HCT116 (cell line): Measurements from ENCODE around the gene OR2A42. TPM values are rescaled to one million over a fixed set of nuclear protein-coding genes. Genes with fewer than 3 reads are reported as not detected.
A peak's percentile ranks its signal among the peaks of the same experiment; 100 is the strongest.
"Not testable (repeated sequence)": the region's sequence is repeated elsewhere in the genome, so short reads cannot be mapped to it uniquely, and the experiment has no call there.

Experiments
- ATAC-seq: fragments of 200-7000 bp; cut with Tn5 transposase; 2 replicates; pipeline ENCODE4 v1.9.1; 2020; ENCODE audit warnings: mild to moderate bottlenecking, moderate library complexity
- BruUV-seq: library from RNA; stranded (reverse); fragments of 400-500 nt; replicated peaks from 2 replicates; lab custom pipeline; 2021; lab: Mats Ljungman, UMichigan
- CTCF ChIA-PET: fragments of 300-600 bp; sonication (Branson Sonifier 250); formaldehyde crosslinking; loops from one replicate; lab custom pipeline; 2021; ENCODE audit warnings: antibody characterized with exemption; lab: Charles Lee
- POLR2A ChIA-PET: fragments of 300-600, 350-600 bp; sonication (Branson Sonifier 250); formaldehyde crosslinking; loops from one replicate; lab custom pipeline; 2021; ENCODE audit warnings: antibody characterized with exemption; lab: Charles Lee
- RAD21 ChIA-PET, 2 experiments: fragments of 300-600 bp; sonication (Branson Sonifier 250); formaldehyde crosslinking; loops; one replicate each; lab custom pipeline; 2023; ENCODE audit warnings: low total read pairs in 2 of 2; ENCODE audit not compliant: uncharacterized antibody in 2 of 2, unreplicated experiment in 2 of 2, low non-redundant PET in 1 of 2; lab: Charles Lee
- DNase-seq: peaks from one replicate; pipeline ENCODE4 v3.0.0-alpha.2; 2010; ENCODE audit warnings: low read depth, low spot score
- H2AFZ ChIP-seq: fragments of 200-600 bp; shearing (Covaris generic), sonication (generic); 2 replicates; pipeline ENCODE4 v1.6.1; 2017; ENCODE audit warnings: low read depth, mixed run types, mixed read lengths, antibody characterized with exemption, low read length; ENCODE audit not compliant: poor library complexity, severe bottlenecking
- H3K27ac ChIP-seq: 2 replicates; pipeline ENCODE4 v1.5.1; 2012; ENCODE audit warnings: low read depth, low read length
- H3K27me3 ChIP-seq: fragments of 200-600 bp; sonication (generic); 2 replicates; pipeline ENCODE4 v1.6.1; 2016; ENCODE audit warnings: mixed run types, low read length, mixed read lengths; ENCODE audit not compliant: insufficient read depth
- H3K36me3 ChIP-seq, 2 experiments: fragments of 200-500 bp in 1 of 2; fragments of 200-600 bp in 1 of 2; sonication (Bioruptor generic) in 1 of 2; sonication (generic) in 1 of 2; 2 replicates each; pipeline versions ENCODE4 v1.5.1 to v1.6.1; 2014 to 2016; ENCODE audit warnings: low read length in 2 of 2, inconsistent platforms in 1 of 2, mixed read lengths in 1 of 2, mixed run types in 1 of 2; ENCODE audit not compliant: insufficient read depth in 2 of 2, control insufficient read depth in 1 of 2
- H3K4me1 ChIP-seq, 2 experiments: fragments of 200-600 bp in 1 of 2; sonication (generic) in 1 of 2; 2 replicates each; pipeline versions ENCODE4 v1.5.1 to v1.6.1; 2012 to 2017; ENCODE audit warnings: low read length in 2 of 2, inconsistent platforms in 1 of 2, mild to moderate bottlenecking in 1 of 2, mixed read lengths in 1 of 2, mixed run types in 1 of 2, moderate library complexity in 1 of 2; ENCODE audit not compliant: insufficient read depth in 2 of 2, control insufficient read depth in 1 of 2
- H3K4me2 ChIP-seq: fragments of 200-600 bp; sonication (generic); 2 replicates; pipeline ENCODE4 v1.6.1; 2017; ENCODE audit warnings: mixed run types, low read length, mixed read lengths
- H3K4me3 ChIP-seq, 2 experiments: fragments of 200-600 bp in 1 of 2; sonication (generic) in 1 of 2; replicated peaks in 1 of 2; 2 replicates each; pipeline ENCODE4 v1.5.1; 2011 to 2016; ENCODE audit warnings: low read length in 2 of 2, control low read depth in 1 of 2, low read depth in 1 of 2, mild to moderate bottlenecking in 1 of 2, mixed read lengths in 1 of 2, mixed run types in 1 of 2
- H3K79me2 ChIP-seq: fragments of 200-600 bp; sonication (generic); 2 replicates; pipeline ENCODE4 v1.6.1; 2017; ENCODE audit warnings: mild to moderate bottlenecking, mixed run types, low read length, moderate library complexity, mixed read lengths; ENCODE audit not compliant: insufficient read depth
- H3K9ac ChIP-seq: fragments of 200-600 bp; sonication (generic); 2 replicates; pipeline ENCODE4 v1.6.1; 2016; ENCODE audit warnings: low read length, mixed read lengths
- H3K9me2 ChIP-seq: fragments of 200-600 bp; sonication (generic), shearing (Covaris generic); 2 replicates; pipeline ENCODE4 v1.6.1; 2017; ENCODE audit warnings: mixed run types, mild to moderate bottlenecking, moderate library complexity; ENCODE audit not compliant: insufficient read depth
- H3K9me3 ChIP-seq, 2 experiments: fragments of 200-500 bp in 1 of 2; fragments of 200-600 bp in 1 of 2; sonication (Bioruptor generic) in 1 of 2; sonication (generic) in 1 of 2; 2 replicates each; pipeline ENCODE4 v1.6.1; 2014 to 2017; ENCODE audit warnings: low read length in 2 of 2, mixed read lengths in 2 of 2, inconsistent platforms in 1 of 2, low read depth in 1 of 2, mild to moderate bottlenecking in 1 of 2, mixed run types in 1 of 2, moderate library complexity in 1 of 2; ENCODE audit not compliant: control insufficient read depth in 1 of 2, insufficient read depth in 1 of 2
- H4K20me1 ChIP-seq: fragments of 200-600 bp; sonication (generic), shearing (Covaris generic); 2 replicates; pipeline ENCODE4 v1.6.1; 2017; ENCODE audit warnings: mixed run types, mild to moderate bottlenecking, moderate library complexity; ENCODE audit not compliant: insufficient read depth
- intact Hi-C: fragments of 100-400 bp; cut with micrococcal nuclease; formaldehyde crosslinking; loops from 2 replicates; pipeline ENCODE4 v1.10.0; 2022
- total RNA-seq: library from RNA; stranded (reverse); gene quantifications from one replicate; pipeline ENCODE4 v1.2.1, GENCODE V29; 2021; ENCODE audit not compliant: unreplicated experiment

The OR2A42 gene
- total RNA-seq, 1 experiment from 2014 or later, result not detected

DNA sequence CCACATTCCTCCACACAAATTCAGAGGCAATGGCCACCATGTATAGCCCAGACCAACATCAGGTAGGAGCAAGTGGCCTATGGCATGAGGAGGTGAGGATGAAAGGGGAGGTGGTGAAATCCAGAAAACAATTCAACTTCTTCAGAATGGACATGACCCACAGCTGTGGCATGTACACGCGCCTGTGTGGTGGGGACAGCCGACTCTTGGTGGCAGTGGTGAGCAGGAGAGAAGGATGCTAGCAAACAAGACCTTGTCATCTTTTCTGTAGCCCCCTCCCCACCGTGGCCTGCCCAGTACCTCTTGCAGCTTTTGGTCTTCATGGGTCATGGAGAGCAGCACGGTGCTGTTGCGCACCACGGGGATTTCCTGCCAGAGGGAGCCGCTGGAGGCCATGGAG lies 42.6 kb upstream of the OR2A42 start:
- H3K27ac ChIP-seq, H3K4me3 ChIP-seq, H3K4me2 ChIP-seq, CTCF ChIA-PET, DNase-seq, H3K27me3 ChIP-seq, intact Hi-C loops, H3K9me3 ChIP-seq, POLR2A ChIA-PET, H3K9me2 ChIP-seq, H2AFZ ChIP-seq, H4K20me1 ChIP-seq, RAD21 ChIA-PET, H3K79me2 ChIP-seq, H3K4me1 ChIP-seq, H3K36me3 ChIP-seq, H3K9ac ChIP-seq, BruUV-seq: not testable (repeated sequence)
- peak; percentile 56 for ATAC-seq

DNA sequence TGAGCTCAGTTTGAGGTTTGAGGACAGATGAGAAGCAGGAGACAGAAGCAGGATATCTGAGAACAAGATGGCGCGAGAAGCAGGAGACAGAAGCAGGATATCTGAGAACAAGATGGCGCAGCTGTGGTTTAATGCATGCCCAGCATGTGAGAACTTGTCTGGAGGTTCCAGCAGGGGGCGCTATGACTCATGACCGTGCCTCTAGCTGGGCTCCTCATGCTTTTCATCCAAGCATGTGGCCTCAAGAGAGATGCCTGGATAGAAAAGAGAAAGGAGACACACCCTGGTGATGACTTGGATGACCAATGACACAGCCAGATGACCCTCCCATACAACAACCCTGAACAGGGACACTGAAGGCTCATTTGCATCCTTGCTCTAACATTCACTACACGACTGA lies 40.6 kb upstream of the OR2A42 start:
- not testable (repeated sequence) for H2AFZ ChIP-seq

DNA sequence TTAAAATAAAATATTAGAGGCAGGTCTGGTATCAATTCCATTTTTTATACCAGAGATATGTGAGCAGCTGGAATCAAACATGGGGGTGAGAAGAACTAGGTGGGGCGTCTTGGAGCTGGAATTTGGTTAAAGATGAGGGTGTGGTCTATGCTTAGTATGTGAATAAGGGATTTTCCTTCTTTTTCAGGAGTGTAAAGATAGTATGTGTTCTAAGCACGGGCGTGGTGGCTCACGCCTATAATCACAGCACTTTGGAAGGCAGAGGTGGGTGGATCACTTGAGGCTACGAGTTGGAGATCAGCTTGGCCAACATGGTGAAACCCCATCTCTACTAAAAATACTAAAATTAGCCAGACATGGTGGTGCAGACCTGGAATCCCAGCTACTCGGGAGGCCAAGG lies 35.9 kb upstream of the OR2A42 start:
- H3K36me3 ChIP-seq, H3K9me3 ChIP-seq, H2AFZ ChIP-seq, H3K27ac ChIP-seq, H3K4me1 ChIP-seq, H3K9ac ChIP-seq, POLR2A ChIA-PET, H3K4me2 ChIP-seq, intact Hi-C loops, H4K20me1 ChIP-seq, H3K9me2 ChIP-seq, DNase-seq, CTCF ChIA-PET, ATAC-seq, H3K27me3 ChIP-seq, RAD21 ChIA-PET, BruUV-seq, H3K79me2 ChIP-seq, H3K4me3 ChIP-seq: not testable (repeated sequence)

More for the DNA sequence above, 40.6 kb upstream of the OR2A42 start:
- intact Hi-C loops, H3K4me1 ChIP-seq, H4K20me1 ChIP-seq, H3K27me3 ChIP-seq, H3K9me2 ChIP-seq, H3K4me3 ChIP-seq, H3K4me2 ChIP-seq, DNase-seq, H3K9ac ChIP-seq, POLR2A ChIA-PET, BruUV-seq, RAD21 ChIA-PET, H3K27ac ChIP-seq, H3K79me2 ChIP-seq, CTCF ChIA-PET, H3K9me3 ChIP-seq, H3K36me3 ChIP-seq: not testable (repeated sequence)
- ATAC-seq, result peak; percentile 35; the same call in 1 of the 2 replicates

DNA sequence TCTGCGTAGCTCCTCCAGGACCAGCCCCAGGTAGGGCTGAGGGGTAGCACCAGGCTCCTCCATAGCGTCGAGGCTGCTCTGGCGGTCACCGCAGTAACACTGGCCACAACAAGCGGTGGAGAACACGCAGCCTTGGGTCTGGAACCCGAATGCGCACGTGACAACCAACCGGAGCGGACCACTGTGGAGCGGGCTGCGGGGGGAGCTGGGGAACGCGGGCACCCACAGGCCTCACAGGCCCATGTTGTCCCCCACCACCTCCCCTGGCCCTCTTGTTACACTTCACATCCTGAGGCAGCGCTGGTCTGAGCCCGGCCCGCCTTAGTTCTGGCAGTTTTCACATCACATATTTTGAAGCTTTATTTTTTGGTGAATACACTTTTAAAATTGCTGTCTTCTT lies 29.8 kb upstream of the OR2A42 start, which contains the start of gene CTAGE8:
TSS of gene CTAGE8 (minus strand) at position 101 of the 400 bp plus-strand sequence. CDS start at position 63, 38 bp downstream.
- RAD21 ChIA-PET, H3K9me3 ChIP-seq, H3K4me2 ChIP-seq, H3K4me1 ChIP-seq, H3K9ac ChIP-seq, BruUV-seq, H3K9me2 ChIP-seq, intact Hi-C loops, ATAC-seq, H2AFZ ChIP-seq, H3K36me3 ChIP-seq, H3K27me3 ChIP-seq, H3K4me3 ChIP-seq, H3K79me2 ChIP-seq, H4K20me1 ChIP-seq, CTCF ChIA-PET, H3K27ac ChIP-seq, DNase-seq, POLR2A ChIA-PET: not testable (repeated sequence)
